Measurements from ENCODE around the gene ICA1L. TPM values are rescaled to one million over a fixed set of nuclear protein-coding genes. Genes with fewer than 3 reads are reported as not detected.
A peak's percentile ranks its signal among the peaks of the same experiment; 100 is the strongest.
"Not testable (repeated sequence)": the region's sequence is repeated elsewhere in the genome, so short reads cannot be mapped to it uniquely, and the experiment has no call there.

Gene ICA1L
- polyA plus RNA-seq, 3 donors: 12.8 to 13.6 (median 13.3) TPM

DNA sequence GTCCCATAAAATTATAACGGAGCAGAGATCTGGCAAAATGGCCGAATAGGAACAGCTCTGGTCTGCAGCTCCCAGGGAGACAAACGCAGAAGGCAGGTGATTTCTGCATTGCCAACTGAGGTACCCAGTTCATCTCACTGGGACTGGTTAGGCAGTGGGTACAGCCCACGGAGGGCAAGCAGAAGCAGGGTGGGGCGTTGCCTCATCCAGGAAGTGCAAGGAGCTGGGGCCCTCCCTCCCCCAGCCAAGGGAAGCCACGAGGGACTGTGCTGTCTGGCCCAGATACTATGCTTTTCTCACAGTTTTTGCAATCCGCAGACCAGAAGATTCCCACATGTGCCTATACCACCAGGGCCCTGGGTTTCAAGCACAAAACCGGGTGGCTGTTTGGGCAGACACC lies 22.8 kb downstream of the ICA1L start:
- DNase-seq (ENCODE audit: low read depth in 3 of 3, low spot score in 2 of 3): no peak

DNA sequence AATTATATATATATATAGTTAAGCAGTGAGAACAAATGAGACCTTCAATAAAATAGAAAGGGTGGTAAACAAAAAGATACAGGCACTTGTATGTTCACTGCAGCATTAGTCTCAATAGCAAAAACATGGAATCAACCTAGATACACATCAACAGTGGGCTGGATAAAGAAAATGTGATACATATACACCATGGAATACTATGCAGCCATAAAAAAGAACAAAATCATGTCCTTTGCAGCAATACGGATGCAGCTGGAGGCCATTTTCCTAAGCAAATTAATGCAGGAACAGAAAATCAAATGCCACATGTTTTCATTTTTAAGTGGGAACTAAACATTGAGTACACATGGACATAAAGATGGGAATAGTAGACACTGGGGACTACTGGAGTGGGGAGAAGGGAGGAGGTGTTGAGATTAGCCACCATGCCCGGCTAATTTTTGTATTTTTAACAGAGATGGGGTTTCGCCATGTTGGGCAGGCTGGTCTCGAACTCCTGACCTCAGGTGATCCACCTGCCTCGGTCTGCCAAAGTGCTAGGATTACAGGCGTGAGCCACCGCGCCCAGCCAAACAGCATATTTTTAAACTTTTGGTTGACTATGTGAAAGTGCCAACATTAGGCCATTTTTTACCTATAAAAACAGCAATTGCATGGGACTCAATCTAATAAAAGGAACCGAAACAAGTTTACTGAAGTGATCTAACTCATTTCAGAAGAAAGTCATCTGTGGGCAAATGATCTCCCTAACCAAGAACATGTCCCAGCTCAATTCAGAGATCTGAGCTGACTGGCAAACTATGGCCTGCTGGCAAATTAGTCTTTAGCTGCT lies 23.7 kb downstream of the ICA1L start:
- no peak for DNase-seq (ENCODE audit: low read depth in 3 of 3, low spot score in 2 of 3)

DNA sequence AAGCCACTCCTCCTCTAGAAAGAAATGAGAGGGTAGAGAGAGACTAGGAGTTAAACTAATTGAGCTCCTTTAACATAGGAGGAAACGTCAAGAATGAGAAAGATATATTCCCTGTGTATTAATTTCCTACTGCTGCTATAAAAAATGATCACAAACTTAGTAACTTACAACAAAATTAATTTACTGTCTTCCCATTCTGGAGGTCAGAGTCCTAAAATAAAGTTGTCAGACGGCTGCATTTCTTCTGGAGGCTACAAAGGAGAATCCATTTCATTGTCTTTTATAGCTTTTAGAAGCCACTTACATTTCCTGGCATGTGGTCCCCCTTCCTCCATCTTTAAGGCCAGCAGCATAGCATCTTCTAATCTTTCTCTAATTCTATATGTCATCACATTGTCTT lies 26.9 kb downstream of the ICA1L start:
- DNase-seq (ENCODE audit: low read depth in 3 of 3, low spot score in 2 of 3): no peak

DNA sequence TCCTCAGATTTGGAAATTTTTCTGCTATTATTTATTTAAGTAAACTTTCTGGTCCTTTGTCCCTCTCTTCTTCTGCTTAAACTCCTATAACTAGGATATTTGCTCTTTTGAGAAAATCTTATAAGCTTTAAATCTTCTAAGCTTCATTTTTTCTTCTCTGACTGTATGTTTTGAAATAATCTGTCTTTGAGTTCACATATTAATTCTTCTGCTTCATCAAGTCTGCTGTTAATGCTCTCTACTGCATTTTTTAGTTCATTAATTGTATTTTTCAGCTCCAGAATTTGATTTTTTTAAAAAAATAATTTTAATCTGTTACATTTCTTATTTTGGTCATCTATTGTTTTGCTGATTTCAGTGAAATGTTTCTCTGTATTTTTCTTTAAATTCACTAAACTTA lies 28.9 kb downstream of the ICA1L start:
- DNase-seq (ENCODE audit: low read depth in 3 of 3, low spot score in 2 of 3): no peak

DNA sequence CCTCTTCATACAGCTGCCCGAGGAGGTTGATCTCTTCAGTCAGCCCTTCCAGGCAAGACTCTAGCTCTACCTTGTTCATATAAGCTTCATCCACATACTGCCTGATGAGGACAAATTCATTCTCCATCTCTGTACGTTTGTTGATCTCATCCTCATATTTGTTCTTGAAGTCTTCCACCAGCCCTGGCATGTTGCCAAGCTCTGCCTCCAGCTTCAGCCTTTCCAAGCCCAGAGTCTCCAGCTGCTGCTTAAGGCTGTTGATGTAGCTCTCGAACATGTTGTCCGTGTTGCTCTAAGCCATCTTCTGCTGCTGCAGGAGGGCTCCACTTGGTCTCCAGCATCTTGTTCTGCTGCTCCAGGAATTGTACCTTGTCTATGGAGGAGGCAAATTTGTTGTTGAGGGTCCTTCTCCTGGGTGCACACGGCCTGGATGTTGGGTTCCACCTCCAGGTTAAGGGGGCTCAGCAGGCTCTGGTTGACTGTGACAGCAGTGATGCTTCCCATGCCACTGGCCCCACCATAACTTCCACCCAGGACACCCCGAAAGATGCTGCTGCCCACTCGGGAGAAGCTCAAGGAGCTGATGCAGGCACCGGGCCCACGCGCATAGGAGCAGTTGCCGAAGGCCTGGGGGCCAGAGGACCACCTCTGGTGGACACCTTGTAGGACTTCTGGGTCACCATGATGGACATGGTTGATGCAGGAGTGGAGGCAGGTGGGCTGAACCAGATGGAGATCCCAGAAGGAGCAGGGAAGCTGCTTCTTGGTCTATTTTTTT lies 30.3 kb downstream of the ICA1L start:
- DNase-seq (ENCODE audit: low read depth in 3 of 3, low spot score in 2 of 3): no peak

DNA sequence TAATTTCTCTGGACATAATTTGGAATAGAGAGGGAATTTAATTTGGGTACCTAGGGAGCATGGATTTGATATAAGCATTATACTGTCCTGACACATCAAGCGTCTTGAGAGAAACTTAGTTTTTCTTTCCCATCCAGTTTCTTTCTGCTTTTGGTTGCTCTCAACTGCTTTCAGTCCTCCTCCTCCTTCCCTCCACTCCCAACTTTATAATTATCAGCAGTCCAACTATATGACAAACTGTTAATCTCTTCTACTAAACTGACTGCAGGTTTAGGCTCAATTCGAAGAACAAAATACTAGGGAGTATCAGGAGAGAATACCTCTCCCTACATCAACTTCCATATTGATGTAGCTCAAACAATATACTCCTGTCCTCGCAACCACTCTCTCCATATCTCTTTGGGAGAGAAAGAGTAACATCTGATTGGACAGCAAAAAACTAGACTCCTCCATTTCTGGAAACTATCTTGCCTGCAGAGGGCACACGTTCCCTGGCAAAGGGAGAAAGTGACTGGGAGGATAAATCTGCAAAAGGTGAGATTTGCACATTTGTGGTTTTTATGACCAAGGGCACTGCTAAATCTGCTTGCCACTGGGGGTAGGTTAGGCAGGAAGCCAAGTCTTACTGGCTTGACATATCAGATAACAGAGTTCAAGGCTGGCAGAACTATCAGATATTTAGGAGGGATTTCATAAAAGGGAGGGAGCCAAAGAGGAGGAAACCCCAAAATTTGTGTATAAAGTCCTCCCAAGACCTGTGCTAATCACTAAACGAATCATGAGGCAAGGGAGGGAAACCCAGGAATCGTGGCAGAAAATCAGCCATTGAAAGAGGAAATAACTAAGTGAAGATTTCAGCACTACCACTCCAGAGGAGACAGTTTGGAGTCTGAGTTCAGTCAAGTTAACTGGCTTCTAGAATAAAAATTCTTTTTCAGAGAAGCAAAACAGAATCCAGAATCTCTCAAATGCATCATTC lies 40.0 kb downstream of the ICA1L start:
- peak in 1 of 3 donors; percentile 21 for DNase-seq (ENCODE audit: low read depth in 3 of 3, low spot score in 2 of 3)

DNA sequence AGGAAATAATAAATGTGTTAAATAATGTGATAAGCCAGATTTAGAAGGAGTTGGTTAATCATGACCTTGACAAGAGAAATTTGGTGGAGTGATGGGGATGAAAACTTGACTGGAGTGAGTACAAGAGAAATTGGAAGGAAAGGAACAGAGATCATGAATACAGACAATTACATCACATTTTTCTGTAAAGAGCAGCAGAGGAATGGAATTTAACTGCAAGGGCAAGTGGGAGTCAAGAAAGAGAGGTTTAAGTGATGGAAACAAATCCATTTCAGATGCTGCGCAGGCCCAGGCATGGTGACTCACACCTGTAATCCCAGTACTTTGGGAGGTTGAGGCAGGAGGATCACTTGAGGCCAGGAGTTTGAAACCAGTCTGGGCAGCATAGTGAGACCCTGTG lies 46.7 kb downstream of the ICA1L start:
- DNase-seq (ENCODE audit: low read depth in 3 of 3, low spot score in 2 of 3): no peak

DNA sequence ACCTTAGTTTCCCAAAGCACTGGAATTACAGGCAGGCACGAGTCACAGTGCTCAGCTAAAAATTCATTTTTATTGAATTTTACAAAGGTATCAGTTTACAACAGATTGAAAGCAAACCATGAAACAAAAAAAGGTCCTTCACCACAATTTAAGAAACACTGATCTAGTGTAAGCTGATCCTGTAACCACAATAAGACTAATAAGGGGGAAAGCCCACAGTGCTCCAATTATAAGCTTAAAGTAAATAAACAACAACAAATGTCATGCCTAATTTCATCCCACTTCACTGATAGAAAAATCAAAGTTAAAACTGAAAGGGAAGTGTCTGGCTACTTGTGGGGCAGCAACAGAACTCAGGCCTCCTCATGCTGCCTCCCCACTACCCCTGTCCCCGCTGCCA lies 49.2 kb downstream of the ICA1L start:
- DNase-seq (ENCODE audit: low read depth in 3 of 3, low spot score in 2 of 3): no peak

DNA sequence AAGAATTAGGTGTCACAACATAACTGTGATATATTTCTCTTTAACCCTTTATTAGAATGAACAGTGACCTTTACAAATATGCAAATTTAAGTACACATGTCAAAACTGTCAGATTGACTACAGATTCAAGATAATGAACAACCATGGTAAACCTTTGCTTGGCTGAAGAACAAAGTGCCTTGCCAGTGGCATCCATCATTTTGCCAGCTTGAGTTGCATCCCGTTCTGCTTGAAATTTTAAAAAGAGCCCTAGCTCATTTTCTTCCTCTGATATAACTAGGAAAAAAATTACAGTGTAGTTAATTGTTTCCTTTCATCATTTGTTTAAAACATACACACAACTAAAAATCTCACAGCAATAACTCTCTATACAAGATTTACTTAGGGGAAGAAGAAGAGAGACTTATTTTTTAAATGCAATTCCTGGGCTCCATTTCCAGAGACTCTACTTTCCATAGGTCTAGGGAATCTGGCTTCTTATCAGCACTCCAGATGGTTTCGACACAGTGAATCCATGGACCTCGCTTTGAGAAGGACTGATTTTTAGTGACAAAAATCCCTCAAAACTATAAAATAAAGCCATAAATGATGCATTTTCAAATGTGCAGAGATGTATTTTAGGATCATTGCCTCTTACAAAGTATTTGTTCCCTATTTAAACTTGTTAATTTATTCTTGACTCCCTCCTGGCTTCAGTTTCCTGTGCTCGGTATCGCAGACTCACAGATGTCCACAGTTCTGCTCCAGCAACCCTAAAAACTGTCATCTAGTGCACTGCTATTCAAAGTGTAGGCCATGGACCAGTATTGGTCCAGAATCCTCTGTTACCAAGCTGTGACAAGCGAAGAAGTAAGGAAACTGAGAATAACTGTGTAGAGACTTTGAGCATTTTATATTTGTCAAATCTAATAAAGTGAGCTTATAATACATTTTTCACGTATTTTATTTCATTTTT lies 50.1 kb downstream of the ICA1L start:
- no peak for DNase-seq (ENCODE audit: low read depth in 3 of 3, low spot score in 2 of 3)

DNA sequence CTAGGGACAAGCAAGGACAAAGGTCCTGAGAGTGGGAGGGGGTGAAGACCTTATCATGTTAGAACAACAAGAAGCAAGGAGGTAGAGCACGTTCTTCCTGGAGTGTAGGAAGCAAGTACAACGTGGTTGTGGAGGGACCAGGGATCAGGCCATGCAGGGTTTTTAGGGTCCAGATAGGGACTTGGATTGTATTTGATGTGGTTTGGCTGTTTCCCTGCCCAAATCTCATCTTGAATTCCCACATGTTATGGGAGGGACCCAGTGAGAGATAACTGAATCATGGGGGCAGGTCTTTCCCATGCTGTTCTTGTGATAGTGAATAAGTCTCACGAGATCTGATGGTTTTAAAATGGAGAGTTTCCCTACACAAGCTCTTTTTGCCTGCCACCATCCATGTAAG lies 53.2 kb downstream of the ICA1L start:
- no peak for DNase-seq (ENCODE audit: low read depth in 3 of 3, low spot score in 2 of 3)

DNA sequence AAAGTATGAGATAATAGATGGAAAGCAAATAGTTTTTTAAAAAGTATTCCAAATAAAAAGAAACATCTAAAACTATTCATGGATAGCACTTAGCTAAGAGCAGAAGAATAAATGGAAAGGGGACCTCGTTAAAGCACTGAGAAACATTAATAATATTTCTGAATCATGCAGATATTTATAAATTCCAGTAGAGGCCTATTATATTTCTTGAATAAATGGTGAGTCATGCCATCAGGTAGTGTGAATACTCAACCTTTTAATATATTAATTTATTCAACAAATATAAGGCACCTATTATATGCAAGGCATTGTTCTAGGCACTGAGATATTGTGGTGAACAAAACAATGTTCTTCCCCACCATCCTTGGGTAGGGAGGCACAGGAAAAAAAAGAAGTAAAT lies 53.8 kb downstream of the ICA1L start:
- DNase-seq (ENCODE audit: low read depth in 3 of 3, low spot score in 2 of 3): no peak

DNA sequence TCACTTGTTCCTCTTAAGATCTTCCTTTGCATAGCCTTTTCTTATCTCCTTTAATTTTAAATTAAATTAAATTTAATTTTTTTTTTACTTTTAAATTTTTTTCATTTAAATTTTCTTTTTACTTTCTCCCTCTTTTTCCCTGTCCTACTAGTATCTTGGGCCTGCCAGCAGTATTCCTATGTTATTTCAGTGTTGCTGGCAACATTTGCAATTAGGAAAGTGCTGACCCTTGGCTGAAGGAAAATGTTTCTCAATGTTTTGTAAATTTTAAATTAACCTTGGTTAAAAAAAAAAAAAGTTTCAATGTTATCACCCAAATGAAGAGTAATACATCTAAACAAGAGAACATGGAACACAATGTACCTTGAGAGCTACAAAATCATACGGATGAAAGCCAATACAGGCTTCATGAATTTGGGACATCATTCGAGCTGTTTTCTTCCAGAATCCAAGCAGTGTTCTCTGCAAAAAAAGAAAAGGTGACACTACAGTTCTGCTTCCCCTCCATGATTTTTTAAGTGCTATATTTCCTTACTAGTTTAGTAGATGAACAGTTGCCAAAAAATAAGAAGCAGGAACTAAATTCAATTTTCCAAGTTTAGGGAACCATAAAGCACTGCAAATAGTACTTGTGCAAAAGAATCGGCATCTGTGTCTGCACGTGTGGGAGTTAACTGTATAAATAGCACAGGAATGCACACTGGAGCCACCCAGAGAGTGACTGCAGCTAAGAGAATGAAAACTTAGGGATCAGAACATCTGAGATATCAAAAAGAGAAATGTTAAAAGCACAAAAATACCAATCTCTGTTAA lies 55.8 kb downstream of the ICA1L start:
- peak in 2 of 3 donors; percentile 32 to 42 for DNase-seq (ENCODE audit: low read depth in 3 of 3, low spot score in 2 of 3)

DNA sequence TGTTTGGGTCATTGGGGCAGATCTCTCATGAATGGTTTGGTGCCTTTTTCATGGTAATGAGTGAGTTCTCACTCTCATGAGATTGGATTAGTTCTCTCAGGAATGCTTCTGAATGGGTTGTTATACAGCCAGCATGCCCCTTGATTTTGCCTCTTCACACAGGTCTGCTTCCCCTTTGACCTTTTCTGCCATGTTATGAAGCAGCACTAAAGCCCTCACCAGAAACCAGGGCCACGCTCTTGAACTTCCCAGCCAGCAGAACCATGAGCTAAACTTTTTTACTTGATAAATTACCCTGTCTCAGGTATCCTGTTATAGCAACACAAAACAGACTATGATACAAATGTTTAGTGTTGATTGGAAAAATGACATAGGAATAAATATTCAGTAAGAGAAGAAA lies 57.3 kb downstream of the ICA1L start:
- DNase-seq (ENCODE audit: low read depth in 3 of 3, low spot score in 2 of 3): no peak

DNA sequence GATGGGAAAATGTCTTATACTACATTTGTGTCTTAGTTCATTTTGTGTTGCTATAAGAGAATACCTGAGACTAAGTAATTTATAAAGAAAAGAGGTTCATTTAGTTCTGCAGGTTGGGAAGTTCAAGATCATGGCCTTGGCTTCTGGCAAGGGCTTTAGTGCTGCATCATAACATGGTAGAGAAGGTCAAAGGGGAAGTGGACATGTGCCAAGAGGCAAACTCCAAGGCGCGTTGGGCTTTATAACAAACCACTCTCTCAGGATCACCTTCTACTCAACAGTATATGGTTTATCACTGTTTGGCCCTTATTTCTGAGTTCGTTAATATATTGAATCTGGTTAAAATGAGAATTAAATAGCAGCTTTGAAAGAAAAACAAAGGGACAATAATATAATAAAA lies 58.2 kb downstream of the ICA1L start:
- DNase-seq (ENCODE audit: low read depth in 3 of 3, low spot score in 2 of 3): no peak

DNA sequence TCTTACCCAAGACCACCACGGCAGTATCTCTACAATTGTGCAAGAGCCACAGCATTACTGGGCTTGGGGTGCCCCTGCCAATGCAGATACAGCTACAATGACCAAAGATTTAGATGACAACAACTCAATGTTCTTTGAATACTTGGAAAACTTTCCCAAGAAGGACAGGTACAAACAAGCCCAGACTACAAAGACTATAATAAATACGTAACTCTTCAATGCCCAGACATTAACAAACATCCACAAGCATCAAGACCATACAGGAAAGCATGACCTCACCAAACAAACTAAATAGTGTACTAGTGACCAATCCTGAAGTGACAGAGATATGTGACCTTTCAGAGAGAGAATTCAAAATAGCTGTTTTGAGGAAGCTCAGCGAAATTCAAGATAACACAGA lies 62.8 kb downstream of the ICA1L start:
- no peak for DNase-seq (ENCODE audit: low read depth in 3 of 3, low spot score in 2 of 3)

DNA sequence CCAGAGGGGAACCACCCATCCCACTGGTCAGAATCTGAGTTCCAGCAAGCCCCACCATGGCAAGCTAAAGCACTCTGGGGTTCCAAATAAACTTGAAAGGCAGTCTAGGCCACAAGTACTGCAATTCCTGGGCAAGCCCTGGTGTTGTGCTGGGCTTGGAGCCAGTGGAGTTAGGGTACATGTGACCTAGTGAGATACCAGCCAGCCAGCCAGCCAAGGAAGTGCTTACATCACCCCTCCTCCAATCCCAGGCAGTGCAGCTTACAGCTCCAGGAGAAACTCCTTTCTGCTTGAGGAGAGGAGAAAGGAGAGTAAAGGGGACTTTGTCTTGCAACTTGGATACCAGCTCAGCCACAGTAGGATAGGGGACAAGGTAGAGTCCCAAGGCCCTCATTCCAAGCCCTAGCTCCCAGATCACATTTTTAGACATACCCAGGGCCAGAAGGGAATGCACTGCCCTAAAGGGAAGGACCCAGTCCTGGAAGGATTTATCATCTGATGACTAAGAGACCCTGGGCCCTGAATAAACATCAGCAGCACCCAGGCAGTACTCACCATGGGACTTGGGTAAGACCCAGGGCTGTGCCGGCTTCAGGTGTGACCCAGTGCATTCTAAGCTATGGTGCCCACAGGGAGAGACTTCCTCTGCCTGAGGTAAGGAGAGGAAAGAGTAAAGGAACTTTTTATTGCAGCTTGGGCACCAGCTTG lies 64.0 kb downstream of the ICA1L start:
- DNase-seq (ENCODE audit: low read depth in 3 of 3, low spot score in 2 of 3): peak in 1 of 3 donors; percentile 27

DNA sequence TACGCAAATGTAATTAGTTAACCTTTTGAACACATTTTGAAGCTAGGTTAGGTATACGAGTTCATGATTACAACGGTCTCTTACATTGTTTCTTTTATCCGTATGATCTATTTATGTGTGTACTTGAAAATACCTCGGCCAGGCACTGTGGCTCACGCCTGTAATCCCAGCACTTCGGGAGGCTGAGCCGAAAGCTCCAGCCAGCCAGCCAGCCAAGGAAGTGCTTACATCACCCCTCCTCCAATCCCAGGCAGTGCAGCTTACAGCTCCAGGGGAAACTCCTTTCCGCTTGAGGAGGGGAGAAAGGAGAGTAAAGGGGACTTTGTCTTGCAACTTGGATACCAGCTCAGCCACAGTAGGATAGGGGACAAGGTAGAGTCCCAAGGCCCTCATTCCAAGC lies 65.7 kb downstream of the ICA1L start:
- DNase-seq (ENCODE audit: low read depth in 3 of 3, low spot score in 2 of 3): not testable (repeated sequence)

DNA sequence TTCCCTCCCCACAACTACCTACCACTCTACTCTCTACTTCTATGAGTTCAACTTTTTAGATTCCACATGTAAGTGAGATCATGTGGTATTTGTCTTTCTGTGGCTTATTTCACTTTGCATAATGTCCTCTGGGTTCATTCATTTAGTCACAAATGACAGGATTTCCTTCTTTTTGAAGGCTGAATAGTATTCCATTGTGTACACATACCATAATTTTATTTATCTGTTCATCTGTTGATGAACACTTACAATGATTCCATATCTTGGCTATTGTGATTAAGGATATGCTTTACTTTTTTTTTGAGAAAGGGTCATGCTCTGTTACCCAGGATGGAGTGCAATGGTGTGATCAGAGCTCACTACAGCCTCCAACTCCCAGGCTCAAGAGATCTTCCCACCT lies 73.6 kb downstream of the ICA1L start:
- DNase-seq (ENCODE audit: low read depth in 3 of 3, low spot score in 2 of 3): no peak
